ENCODE measurements around the gene CSDE1.
"Not testable (repeated sequence)": the region's sequence is repeated elsewhere in the genome, so short reads cannot be mapped to it uniquely, and the experiment has no call there.

The CSDE1 gene

GRCh38 chr1:114757455-114758255, at the start of gene CSDE1:
Gene CSDE1 (minus strand): TSS chr1:114757984. CDS start chr1:114739890, 18,094 bp downstream.
- DNase-seq (ENCODE audit: low spot score) = peak; percentile 99

- DNase-seq (ENCODE audit: low spot score) = not testable (repeated sequence)
These were observed 46.7 kb upstream of the CSDE1 start for GRCh38 chr1:114804449-114804848.

GRCh38 chr1:114803001-114803400, 45.2 kb upstream of the CSDE1 start:
- peak; percentile 9 for DNase-seq (ENCODE audit: low spot score)

DNA sequence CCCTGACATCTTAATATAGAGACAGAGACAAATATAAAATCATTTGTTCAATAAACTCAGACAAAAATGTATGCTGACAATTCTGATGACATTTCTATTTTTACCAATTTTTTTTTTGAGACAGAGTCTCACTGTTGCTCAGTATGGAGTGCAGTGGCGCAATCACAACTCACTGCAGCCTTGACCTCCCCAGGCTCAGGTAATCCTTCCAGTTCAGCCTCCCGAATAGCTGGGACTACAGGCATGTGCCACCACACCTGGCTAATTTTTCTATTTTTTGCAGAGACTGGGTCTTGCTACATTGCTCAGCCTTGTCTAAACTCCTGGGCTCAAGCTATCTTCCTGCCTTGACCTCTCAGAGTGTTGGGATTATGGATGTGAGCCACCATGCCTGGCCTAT, 36.3 kb upstream of the CSDE1 start:
- no peak for DNase-seq (ENCODE audit: low spot score)

- not testable (repeated sequence) for DNase-seq (ENCODE audit: low spot score)
These were observed 32.8 kb upstream of the CSDE1 start for GRCh38 chr1:114790581-114790980.

DNA sequence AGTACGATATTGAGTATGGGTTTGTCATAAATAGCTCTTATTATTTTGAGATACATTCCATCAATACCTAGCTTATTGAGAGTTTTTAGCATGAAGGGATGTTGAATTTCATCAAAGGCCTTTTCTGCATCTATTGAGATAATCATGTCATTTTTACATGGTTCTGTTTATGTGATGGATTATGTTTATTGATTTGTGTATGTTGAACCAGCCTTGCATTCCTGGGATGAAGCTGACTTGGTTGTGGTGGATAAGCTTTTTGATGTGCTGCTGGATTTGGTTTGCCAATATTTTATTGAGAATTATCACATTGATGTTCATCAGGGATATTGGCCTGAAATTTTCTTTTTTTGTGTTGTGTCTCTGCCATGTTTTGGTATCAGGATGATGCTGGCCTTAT, 28.7 kb upstream of the CSDE1 start:
- not testable (repeated sequence) for DNase-seq (ENCODE audit: low spot score)

DNA sequence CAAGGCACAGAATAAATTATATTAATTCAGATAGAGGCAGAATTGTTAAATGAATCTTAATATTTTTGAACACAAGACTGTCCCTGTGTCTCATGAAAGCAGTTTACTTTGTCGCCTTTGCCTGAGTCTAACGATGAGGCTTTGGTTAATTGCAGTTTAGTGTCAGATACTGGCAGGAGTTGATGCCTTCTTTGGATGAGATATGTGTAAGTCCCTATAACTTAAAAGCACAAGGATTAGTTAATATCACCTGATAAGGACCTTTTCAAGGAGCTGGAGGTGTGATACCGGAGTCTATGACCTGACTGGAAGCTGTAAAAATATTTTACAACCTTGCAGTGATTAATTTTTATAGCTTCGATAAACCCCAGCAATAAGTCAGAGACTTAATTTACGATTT, 24.7 kb upstream of the CSDE1 start:
- DNase-seq (ENCODE audit: low spot score) = no peak

DNA sequence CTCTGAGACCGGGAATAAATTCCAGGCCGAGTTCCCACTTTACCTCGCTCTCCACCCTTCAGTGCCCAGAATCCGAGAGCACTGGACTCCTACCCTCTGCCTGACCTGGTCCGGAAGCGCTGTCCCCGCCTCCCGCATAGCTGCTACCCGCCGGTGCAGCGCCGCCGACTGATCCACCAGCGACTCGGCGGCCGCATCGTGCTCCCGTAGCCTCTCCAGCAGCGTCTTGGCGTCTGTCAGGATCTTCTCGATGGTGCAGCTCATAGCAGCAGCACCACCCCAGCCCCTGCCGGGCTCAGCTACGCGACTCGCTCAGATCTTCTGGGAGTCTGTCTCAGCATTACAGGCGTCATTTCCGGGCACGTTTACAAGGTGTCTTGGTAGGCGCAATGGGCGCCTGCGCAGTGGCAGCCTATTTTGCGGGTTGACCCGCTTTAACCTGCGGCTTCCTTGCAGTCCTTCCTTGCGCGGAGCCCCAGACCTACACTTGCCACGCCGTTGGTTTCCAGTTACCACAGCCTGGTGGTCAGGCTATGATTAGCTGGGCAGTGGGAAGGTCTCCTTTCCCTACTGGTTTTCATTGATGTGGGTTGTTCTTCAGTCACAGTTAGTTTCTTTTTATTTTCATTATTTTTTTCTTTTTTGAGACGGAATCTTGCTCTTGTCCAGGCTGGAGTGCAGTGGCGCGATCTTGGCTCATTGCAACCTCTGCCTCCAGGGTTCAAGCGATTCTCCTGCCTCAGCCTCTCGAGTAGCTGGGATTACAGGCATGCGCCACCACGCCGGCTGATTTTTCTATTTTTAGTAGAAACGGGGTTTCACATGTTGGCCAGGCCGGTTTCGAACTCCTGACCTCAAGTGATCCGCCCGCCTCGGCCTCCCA, 22.8 kb upstream of the CSDE1 start, which contains the start of gene SIKE1:
Gene SIKE1, minus strand, starts transcription at position 342 of the 883 bp plus-strand sequence. Its CDS starts 78 bp downstream, at position 264.
- peak; percentile 97 for DNase-seq (ENCODE audit: low spot score)

DNA sequence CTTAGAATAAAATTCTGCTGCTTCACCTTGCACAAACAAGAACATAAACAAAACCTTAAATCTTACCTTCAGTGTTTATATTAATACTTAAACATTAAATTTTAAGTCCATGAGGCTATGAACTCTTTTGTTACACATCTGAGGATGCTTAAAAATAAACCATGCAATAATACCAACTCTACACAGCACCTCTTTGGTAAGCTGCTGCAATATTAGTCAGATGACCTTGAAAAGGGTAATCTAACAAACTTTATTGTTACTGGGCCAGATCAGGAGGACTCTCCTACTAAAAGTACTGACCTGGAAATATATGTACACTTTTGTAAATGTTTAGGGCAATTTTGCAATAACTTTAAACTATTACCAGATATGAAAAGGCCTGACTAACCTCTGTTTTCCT, 21.9 kb upstream of the CSDE1 start:
- DNase-seq (ENCODE audit: low spot score) = peak; percentile 25

GRCh38 chr1:114776726-114777125, 18.9 kb upstream of the CSDE1 start:
- DNase-seq (ENCODE audit: low spot score) = not testable (repeated sequence)

- no peak for DNase-seq (ENCODE audit: low spot score)
These were observed 14.2 kb upstream of the CSDE1 start for GRCh38 chr1:114771992-114772391.

DNA sequence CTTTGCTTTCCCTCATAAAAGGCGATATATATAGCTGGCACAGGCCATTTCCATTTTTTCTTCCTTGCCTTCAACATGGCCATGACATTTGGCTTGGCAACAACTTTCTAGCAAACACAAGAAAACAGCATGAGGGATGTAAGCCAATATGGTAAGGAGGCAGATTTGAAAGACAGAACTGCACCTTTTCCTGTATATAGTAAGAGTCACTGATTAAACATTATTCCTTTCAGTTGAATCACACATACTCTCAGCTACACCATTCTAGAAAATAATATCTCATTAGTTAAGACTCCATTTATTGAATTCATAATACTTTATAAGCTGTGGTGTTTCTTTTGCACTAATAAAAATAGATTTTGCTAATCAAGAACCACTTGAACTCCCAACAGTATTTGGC, 13.2 kb upstream of the CSDE1 start:
- DNase-seq (ENCODE audit: low spot score) = no peak

DNA sequence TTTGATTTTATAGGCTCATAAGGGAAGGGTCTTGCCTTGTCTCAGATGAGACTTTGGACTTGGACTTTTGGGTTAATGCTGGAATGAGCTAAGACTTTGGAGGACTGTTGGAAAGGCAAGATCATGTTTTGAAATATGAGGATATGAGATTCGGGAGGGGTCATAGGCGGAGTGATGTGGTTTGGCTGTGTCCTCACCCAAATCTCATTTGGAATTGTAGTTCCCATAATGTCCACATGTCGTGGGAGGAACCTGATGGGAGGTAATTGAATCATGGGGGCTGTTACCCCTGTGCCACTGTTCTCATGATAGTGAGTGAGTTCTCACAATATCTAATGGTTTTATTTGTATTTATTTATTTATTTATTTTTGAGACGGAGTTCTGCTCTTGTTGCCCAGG, 6.9 kb upstream of the CSDE1 start:
- no peak for DNase-seq (ENCODE audit: low spot score)

- DNase-seq (ENCODE audit: low spot score) = peak; percentile 26
These were observed 560 bp upstream of the CSDE1 start for GRCh38 chr1:114758256-114758832.

DNA sequence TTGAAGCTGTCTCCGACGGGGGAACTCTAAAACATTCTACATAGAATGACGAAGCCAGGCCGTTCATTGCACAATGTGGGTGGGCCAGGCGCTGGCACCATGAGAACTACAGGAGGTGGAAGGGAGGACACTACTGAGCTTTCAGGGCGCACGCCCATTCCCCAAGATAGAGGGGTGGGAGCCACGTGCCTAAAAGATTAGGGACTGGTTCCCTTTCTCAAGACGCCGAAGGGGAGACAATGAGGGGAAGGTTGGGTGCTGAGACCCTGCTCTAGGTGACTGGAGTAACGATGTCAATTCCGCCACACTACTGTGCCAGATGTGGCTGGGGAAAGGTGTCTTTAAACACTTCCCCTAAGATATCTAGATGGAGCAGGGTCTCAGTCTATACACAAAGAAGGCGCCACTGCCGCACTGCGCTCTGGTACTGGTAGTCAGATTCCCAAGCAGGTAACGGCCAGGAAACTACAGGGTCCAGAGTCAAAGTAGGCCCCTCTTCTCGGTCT, 782 bp downstream of the CSDE1 start:
- DNase-seq (ENCODE audit: low spot score) = peak; percentile 62

DNA sequence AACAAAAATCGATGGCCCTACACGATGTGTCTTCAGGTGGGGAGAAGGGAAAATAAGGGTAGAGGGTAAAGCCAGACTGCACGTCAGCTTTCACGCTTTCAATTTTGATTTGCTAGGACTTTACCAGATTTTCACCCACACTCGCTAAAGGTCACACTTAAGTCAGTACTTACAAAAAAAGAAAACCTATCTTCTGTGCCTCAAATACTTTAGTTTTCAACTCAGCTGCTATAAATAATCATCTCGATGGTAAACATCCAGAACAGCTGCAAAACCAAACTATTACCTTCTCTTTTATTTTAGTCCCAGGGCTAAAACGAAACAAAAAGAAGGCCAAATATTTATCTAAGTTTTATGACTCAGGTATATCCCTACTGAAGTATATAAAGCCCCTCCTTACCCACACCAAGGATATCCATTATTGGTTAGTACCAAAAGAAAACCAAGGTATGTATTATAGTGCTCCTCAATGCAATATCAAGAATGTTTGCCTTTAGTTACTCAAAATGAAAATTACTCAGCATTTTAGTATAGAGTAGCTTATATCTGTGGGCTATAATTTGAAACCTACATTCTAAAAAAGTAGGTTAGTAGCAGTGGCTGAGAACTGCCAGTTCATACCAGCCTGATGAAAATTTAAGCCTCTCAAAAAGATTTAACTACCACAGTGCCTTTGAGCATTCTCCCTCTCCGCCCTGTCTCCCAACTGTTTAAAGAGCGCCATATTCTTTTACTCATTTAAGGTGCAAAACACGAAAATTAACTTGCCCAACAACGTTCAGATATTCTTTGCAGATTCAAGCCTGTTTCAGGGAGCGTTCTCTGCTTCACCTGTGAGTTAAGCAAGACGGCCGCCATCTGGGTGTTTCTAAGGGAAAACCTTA, 1.5 kb downstream of the CSDE1 start:
- DNase-seq (ENCODE audit: low spot score) = no peak

DNA sequence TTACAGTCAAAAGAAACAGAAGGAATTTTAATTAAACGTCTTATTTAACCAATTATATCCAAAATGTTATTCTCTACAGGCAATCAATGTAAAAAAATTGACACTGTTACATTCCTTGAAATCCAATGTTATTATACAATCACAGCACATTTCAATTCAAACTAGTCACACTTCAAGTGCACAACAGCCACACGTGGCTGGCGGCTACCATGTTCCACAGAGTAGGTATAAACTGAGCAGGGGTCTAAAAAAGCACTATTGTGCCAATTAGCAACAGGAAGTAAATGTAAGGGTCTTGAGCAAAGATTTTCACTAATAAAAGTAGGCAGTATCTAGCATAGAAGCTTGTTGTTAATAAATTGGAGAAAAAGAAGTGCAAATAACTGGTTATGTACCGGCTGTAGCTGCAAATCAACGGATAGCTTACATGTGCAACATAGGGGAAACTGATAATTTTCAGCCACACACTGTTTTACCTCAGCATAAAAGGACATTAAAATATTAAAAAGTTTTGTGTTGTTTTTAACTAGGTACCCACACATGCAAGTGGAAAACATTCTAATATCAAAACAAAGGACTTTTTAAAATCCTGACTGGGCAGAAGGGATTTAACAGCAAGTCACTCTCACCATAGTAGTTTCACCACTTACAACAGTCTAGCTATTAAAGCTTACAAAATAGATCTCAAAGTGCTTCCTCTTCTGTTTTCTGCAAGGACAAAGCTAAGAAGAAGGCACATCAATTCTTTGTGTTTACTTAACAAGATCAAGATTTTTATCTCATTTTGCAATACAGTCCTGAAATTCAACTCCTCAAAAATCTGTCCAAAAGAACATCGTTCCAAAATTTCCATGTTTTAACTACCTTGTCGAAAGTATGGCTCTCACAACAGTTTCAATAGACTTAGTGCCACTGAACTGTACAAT, 2.5 kb downstream of the CSDE1 start:
- DNase-seq (ENCODE audit: low spot score) = peak; percentile 18

GRCh38 chr1:114753702-114754101, 4.1 kb downstream of the CSDE1 start:
- not testable (repeated sequence) for DNase-seq (ENCODE audit: low spot score)

- DNase-seq (ENCODE audit: low spot score) = no peak
These were observed 4.6 kb downstream of the CSDE1 start for GRCh38 chr1:114753143-114753542.

DNA sequence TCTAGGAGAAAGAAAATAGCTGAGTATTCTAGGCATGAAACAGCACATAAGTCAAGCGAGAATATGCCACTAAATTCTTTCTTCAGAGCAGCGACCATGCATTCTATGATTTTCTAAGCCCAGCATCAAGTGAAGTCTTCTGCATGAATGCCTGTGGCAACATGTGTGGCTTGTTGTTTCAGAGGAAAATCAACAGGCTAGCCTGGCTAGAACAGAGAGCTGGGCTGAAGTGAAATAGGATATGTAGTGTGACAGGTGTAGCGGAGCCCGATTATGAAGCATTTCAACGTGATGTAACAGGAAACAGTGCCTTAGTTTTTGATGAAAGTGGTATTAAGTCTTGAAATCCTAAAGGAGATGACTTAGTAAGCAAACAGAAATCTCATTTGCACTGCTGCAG, 7.0 kb downstream of the CSDE1 start:
- no peak for DNase-seq (ENCODE audit: low spot score)

All from RKO (cell line).